ENCODE measurements around the gene SMOC2.

SMOC2 gene

DNA sequence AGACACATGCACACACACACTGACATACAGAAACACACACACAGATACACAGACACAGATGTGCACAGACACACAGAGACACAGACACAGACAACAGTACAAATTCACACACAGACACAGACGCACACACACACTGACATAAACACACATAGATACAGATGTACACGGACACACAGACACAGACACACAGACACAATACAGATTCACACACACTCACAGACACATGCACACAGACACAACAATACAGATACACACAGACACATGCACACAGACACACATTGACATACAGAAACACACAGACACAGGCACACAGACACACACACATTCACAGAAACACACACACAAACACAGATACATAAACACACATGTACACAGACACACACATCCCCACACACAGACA is 183.6 kb downstream of the SMOC2 start:
- ChIA-PET CTCF (interaction anchor here (0.5 to 1.3 kb wide), 2 partner anchors 10 to 430 kb away, joined by 3 read pairs; no protein-coding TSS in a partner anchor), POLR2A (no interaction called here)
- Histone ChIP-seq H3K4me3 (ENCODE audit: low read depth, low read length) (no peak overlapping the region), H3K4me1 (ENCODE audit: control insufficient read depth, insufficient read depth, low read length) (no peaks in the 10 kb centered on the region), H3K36me3 (ENCODE audit: control insufficient read depth in 2 of 2, insufficient read depth in 1 of 2, low read length in 2 of 2) (no peaks in the 10 kb centered on the region), H3K27ac (ENCODE audit: extremely low read depth, low read depth, low read length) (no peak overlapping the region), H3K9me3 (ENCODE audit: control insufficient read depth, insufficient read depth, low read depth, low read length) (no peaks in the 10 kb centered on the region)
- no peak for TF ChIP-seq ZNF677 (tag by site-specific recombination; IDR thresholded peaks at IDR 0.05)
- TF ChIP-seq, protein P1, sequence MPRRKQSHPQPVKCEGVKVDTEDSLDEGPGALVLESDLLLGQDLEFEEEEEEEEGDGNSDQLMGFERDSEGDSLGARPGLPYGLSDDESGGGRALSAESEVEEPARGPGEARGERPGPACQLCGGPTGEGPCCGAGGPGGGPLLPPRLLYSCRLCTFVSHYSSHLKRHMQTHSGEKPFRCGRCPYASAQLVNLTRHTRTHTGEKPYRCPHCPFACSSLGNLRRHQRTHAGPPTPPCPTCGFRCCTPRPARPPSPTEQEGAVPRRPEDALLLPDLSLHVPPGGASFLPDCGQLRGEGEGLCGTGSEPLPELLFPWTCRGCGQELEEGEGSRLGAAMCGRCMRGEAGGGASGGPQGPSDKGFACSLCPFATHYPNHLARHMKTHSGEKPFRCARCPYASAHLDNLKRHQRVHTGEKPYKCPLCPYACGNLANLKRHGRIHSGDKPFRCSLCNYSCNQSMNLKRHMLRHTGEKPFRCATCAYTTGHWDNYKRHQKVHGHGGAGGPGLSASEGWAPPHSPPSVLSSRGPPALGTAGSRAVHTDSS (tag by site-specific recombination; IDR thresholded peaks at IDR 0.05) = no peak
- no peak for TF ChIP-seq ZNF302 (tag by site-specific recombination; IDR thresholded peaks at IDR 0.05; ENCODE audit: low read depth)
- TF ChIP-seq ZNF785 (tag by site-specific recombination; IDR thresholded peaks at IDR 0.05) = no peak
- TF ChIP-seq, protein P2, sequence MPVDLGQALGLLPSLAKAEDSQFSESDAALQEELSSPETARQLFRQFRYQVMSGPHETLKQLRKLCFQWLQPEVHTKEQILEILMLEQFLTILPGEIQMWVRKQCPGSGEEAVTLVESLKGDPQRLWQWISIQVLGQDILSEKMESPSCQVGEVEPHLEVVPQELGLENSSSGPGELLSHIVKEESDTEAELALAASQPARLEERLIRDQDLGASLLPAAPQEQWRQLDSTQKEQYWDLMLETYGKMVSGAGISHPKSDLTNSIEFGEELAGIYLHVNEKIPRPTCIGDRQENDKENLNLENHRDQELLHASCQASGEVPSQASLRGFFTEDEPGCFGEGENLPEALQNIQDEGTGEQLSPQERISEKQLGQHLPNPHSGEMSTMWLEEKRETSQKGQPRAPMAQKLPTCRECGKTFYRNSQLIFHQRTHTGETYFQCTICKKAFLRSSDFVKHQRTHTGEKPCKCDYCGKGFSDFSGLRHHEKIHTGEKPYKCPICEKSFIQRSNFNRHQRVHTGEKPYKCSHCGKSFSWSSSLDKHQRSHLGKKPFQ (tag by site-specific recombination; IDR thresholded peaks at IDR 0.05) = no peak
- no peak for TF ChIP-seq ZNF600 (tag by site-specific recombination; IDR thresholded peaks at IDR 0.05)
- TF ChIP-seq ZNF202 (tag by site-specific recombination; IDR thresholded peaks at IDR 0.05; ENCODE audit: borderline replicate concordance) = no peak

DNA sequence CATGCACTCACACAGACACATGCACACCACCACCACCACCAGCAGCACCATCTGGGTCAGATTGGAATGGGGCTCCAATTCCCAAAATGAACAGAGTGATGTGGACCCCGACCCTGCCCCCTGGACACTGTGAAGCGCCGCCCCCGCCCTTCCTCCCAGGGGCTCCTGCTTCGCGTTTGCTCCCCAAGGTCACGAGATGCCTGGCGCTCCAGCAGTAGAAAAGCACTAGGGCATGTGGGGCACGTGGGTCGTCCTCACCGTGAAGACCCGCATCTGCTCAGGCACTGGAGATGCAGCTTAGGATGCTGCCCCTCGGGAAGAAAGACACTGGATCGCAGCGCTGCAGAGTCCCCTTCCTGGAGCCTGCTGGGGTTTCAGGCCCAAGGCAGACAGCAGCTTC is 184.0 kb downstream of the SMOC2 start:
- Histone ChIP-seq H3K27ac (ENCODE audit: extremely low read depth, low read depth, low read length) (no peak overlapping the region), H3K4me1 (ENCODE audit: control insufficient read depth, insufficient read depth, low read length) (no peaks in the 10 kb centered on the region), H3K36me3 (ENCODE audit: control insufficient read depth in 2 of 2, insufficient read depth in 1 of 2, low read length in 2 of 2) (no peaks in the 10 kb centered on the region), H3K9me3 (ENCODE audit: control insufficient read depth, insufficient read depth, low read depth, low read length) (no peaks in the 10 kb centered on the region), H3K4me3 (ENCODE audit: low read depth, low read length) (no peak overlapping the region)
- TF ChIP-seq, protein P3, sequence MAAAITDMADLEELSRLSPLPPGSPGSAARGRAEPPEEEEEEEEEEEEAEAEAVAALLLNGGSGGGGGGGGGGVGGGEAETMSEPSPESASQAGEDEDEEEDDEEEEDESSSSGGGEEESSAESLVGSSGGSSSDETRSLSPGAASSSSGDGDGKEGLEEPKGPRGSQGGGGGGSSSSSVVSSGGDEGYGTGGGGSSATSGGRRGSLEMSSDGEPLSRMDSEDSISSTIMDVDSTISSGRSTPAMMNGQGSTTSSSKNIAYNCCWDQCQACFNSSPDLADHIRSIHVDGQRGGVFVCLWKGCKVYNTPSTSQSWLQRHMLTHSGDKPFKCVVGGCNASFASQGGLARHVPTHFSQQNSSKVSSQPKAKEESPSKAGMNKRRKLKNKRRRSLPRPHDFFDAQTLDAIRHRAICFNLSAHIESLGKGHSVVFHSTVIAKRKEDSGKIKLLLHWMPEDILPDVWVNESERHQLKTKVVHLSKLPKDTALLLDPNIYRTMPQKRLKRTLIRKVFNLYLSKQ (tag by site-specific recombination; IDR thresholded peaks at IDR 0.05; ENCODE audit: borderline replicate concordance) = no peak
- TF ChIP-seq MEIS1 (CRISPR knock-in tag; IDR thresholded peaks at IDR 0.05; ENCODE audit: borderline replicate concordance) = no peak
- TF ChIP-seq, protein P4, sequence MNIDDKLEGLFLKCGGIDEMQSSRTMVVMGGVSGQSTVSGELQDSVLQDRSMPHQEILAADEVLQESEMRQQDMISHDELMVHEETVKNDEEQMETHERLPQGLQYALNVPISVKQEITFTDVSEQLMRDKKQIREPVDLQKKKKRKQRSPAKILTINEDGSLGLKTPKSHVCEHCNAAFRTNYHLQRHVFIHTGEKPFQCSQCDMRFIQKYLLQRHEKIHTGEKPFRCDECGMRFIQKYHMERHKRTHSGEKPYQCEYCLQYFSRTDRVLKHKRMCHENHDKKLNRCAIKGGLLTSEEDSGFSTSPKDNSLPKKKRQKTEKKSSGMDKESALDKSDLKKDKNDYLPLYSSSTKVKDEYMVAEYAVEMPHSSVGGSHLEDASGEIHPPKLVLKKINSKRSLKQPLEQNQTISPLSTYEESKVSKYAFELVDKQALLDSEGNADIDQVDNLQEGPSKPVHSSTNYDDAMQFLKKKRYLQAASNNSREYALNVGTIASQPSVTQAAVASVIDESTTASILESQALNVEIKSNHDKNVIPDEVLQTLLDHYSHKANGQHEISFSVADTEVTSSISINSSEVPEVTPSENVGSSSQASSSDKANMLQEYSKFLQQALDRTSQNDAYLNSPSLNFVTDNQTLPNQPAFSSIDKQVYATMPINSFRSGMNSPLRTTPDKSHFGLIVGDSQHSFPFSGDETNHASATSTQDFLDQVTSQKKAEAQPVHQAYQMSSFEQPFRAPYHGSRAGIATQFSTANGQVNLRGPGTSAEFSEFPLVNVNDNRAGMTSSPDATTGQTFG (tag by site-specific recombination; IDR thresholded peaks at IDR 0.05; ENCODE audit: borderline replicate concordance) = no peak
- POLR2A ChIA-PET = no interaction called here
- CTCF ChIA-PET = interaction anchor here (0.5 to 1.3 kb wide), 3 partner anchors 10 to 430 kb away, joined by 3 read pairs; no protein-coding TSS in a partner anchor

DNA sequence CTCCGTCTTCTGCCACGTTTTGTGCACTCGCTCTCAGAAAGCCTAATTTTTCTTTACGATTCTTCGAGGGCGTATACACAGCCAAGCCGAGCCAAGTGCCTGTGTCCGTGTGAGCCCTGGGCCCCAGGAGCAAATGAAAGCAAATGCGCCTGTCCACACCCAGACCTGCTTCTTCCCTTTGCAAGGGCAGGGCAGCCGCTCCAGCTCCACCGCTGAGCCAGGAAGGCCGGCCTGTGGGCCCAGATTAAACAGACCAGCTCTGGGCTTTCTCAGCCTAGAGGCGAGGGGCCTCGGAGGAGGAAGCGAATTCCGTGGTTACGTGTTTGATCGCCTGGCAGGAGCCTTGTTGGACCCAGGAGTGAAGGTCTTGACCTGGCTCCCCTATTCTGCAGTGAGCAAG is 184.6 kb downstream of the SMOC2 start:
- TF ChIP-seq ZNF10 (tag by site-specific recombination; IDR thresholded peaks at IDR 0.05) = no peak
- TF ChIP-seq YY1 (tag by site-specific recombination; IDR thresholded peaks at IDR 0.05) = no peak
- TF ChIP-seq, protein P5, sequence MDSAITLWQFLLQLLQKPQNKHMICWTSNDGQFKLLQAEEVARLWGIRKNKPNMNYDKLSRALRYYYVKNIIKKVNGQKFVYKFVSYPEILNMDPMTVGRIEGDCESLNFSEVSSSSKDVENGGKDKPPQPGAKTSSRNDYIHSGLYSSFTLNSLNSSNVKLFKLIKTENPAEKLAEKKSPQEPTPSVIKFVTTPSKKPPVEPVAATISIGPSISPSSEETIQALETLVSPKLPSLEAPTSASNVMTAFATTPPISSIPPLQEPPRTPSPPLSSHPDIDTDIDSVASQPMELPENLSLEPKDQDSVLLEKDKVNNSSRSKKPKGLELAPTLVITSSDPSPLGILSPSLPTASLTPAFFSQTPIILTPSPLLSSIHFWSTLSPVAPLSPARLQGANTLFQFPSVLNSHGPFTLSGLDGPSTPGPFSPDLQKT (IDR thresholded peaks at IDR 0.05; ENCODE audit: borderline replicate concordance, low read depth, low read length) = no peak
- no peak for TF ChIP-seq MZF1 (tag by site-specific recombination; IDR thresholded peaks at IDR 0.05; ENCODE audit: borderline replicate concordance)
- TF ChIP-seq ZNF76 (tag by site-specific recombination; IDR thresholded peaks at IDR 0.05; ENCODE audit: borderline replicate concordance, low read depth) = no peak
- TF ChIP-seq, protein P6, sequence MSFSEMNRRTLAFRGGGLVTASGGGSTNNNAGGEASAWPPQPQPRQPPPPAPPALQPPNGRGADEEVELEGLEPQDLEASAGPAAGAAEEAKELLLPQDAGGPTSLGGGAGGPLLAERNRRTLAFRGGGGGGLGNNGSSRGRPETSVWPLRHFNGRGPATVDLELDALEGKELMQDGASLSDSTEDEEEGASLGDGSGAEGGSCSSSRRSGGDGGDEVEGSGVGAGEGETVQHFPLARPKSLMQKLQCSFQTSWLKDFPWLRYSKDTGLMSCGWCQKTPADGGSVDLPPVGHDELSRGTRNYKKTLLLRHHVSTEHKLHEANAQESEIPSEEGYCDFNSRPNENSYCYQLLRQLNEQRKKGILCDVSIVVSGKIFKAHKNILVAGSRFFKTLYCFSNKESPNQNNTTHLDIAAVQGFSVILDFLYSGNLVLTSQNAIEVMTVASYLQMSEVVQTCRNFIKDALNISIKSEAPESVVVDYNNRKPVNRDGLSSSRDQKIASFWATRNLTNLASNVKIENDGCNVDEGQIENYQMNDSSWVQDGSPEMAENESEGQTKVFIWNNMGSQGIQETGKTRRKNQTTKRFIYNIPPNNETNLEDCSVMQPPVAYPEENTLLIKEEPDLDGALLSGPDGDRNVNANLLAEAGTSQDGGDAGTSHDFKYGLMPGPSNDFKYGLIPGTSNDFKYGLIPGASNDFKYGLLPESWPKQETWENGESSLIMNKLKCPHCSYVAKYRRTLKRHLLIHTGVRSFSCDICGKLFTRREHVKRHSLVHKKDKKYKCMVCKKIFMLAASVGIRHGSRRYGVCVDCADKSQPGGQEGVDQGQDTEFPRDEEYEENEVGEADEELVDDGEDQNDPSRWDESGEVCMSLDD (tag by site-specific recombination; IDR thresholded peaks at IDR 0.05) = no peak
- TF ChIP-seq, protein P7, sequence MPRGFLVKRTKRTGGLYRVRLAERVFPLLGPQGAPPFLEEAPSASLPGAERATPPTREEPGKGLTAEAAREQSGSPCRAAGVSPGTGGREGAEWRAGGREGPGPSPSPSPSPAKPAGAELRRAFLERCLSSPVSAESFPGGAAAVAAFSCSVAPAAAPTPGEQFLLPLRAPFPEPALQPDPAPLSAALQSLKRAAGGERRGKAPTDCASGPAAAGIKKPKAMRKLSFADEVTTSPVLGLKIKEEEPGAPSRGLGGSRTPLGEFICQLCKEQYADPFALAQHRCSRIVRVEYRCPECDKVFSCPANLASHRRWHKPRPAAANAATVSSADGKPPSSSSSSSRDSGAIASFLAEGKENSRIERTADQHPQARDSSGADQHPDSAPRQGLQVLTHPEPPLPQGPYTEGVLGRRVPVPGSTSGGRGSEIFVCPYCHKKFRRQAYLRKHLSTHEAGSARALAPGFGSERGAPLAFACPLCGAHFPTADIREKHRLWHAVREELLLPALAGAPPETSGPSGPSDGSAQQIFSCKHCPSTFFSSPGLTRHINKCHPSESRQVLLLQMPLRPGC (tag by site-specific recombination; IDR thresholded peaks at IDR 0.05) = no peak
- no peak for TF ChIP-seq ZBTB48 (tag by site-specific recombination; IDR thresholded peaks at IDR 0.05)
- H3K36me3 ChIP-seq (ENCODE audit: control insufficient read depth in 2 of 2, insufficient read depth in 1 of 2, low read length in 2 of 2) = no peaks in the 10 kb centered on the region
- H3K9me3 ChIP-seq (ENCODE audit: control insufficient read depth, insufficient read depth, low read depth, low read length) = no peaks in the 10 kb centered on the region
- no peak overlapping the region for H3K27ac ChIP-seq (ENCODE audit: extremely low read depth, low read depth, low read length)
- H3K4me3 ChIP-seq (ENCODE audit: low read depth, low read length) = no peak overlapping the region
- CTCF ChIA-PET = interaction anchor here (0.6 kb wide), 1 partner anchor 256 kb away, joined by 3 read pairs; no protein-coding TSS in a partner anchor
- no peaks in the 10 kb centered on the region for H3K4me1 ChIP-seq (ENCODE audit: control insufficient read depth, insufficient read depth, low read length)
- POLR2A ChIA-PET = no interaction called here

Data from HEK293 (cell line).